ENCODE data around the gene MEX3C.

Gene MEX3C

GRCh38 chr18:51196118-51196810 lies 1.2 kb downstream of the MEX3C start:
- H3K4me3 ChIP-seq (ENCODE audit: low read depth, low read length) = peak overlapping the region; percentile 90
- no peak for DNase-seq (ENCODE audit: low read depth)
- no peak for TF ChIP-seq CTCF (IDR thresholded peaks at IDR 0.05; ENCODE audit: control insufficient read depth, extremely low read depth, insufficient read depth)

GRCh38 chr18:51195451-51196117 lies 1.9 kb downstream of the MEX3C start:
- TF ChIP-seq CTCF (IDR thresholded peaks at IDR 0.05; ENCODE audit: control insufficient read depth, extremely low read depth, insufficient read depth) = no peak
- no peak for DNase-seq (ENCODE audit: low read depth)
- peak overlapping the region; percentile 90 for H3K4me3 ChIP-seq (ENCODE audit: low read depth, low read length)

GRCh38 chr18:51195086-51195450 lies 2.4 kb downstream of the MEX3C start:
- no peak for TF ChIP-seq CTCF (IDR thresholded peaks at IDR 0.05; ENCODE audit: control insufficient read depth, extremely low read depth, insufficient read depth)
- DNase-seq (ENCODE audit: low read depth) = no peak
- peak overlapping the region; percentile 90 for H3K4me3 ChIP-seq (ENCODE audit: low read depth, low read length)

- no peak for DNase-seq (ENCODE audit: low read depth)
- no peak for TF ChIP-seq CTCF (IDR thresholded peaks at IDR 0.05; ENCODE audit: control insufficient read depth, extremely low read depth, insufficient read depth)
- peak overlapping the region; percentile 90 for H3K4me3 ChIP-seq (ENCODE audit: low read depth, low read length)
Observed at GRCh38 chr18:51194604-51195003, 2.9 kb downstream of the MEX3C start.

- DNase-seq (ENCODE audit: low read depth) = no peak
Observed at GRCh38 chr18:51193621-51194287, 3.7 kb downstream of the MEX3C start.

GRCh38 chr18:51192696-51193095 lies 4.8 kb downstream of the MEX3C start:
- DNase-seq (ENCODE audit: low read depth) = no peak
- TF ChIP-seq CTCF (IDR thresholded peaks at IDR 0.05; ENCODE audit: control insufficient read depth, extremely low read depth, insufficient read depth) = no peak
- no peak overlapping the region for H3K4me3 ChIP-seq (ENCODE audit: low read depth, low read length)

More at GRCh38 chr18:51193621-51194287, 3.7 kb downstream of the MEX3C start:
- TF ChIP-seq CTCF (IDR thresholded peaks at IDR 0.05; ENCODE audit: control insufficient read depth, extremely low read depth, insufficient read depth) = no peak
- H3K4me3 ChIP-seq (ENCODE audit: low read depth, low read length) = peak overlapping the region; percentile 90

Data from LNCaP clone FGC (cell line).